ENCODE measurements around the gene HADHA. TPM values are rescaled to one million over a fixed set of nuclear protein-coding genes. Genes with fewer than 3 reads are reported as not detected.

HADHA gene
- total RNA-seq, 6 experiments from 2014 or later = 115 to 246 (median 160) TPM

DNA sequence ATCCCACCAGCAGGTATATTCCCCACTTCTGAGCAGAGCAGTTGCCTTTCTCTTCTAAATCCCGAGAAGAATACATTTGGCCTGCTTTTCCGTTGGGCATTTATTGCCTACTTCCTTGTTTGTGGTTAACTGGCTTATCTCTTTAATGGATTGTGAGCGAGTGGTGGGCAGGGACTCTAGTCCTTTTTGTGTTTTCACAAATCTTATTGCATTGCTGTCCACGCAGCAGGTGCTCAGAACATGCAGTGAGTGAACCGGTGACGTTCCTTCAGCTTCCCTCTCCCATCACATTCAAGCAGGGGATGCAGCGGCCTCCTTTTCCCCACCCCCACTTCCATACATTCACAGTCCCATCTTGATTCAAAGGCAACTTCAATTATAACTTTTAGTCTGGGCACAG lies 100.4 kb downstream of the HADHA start:
- TF ChIP-seq, protein P1, sequence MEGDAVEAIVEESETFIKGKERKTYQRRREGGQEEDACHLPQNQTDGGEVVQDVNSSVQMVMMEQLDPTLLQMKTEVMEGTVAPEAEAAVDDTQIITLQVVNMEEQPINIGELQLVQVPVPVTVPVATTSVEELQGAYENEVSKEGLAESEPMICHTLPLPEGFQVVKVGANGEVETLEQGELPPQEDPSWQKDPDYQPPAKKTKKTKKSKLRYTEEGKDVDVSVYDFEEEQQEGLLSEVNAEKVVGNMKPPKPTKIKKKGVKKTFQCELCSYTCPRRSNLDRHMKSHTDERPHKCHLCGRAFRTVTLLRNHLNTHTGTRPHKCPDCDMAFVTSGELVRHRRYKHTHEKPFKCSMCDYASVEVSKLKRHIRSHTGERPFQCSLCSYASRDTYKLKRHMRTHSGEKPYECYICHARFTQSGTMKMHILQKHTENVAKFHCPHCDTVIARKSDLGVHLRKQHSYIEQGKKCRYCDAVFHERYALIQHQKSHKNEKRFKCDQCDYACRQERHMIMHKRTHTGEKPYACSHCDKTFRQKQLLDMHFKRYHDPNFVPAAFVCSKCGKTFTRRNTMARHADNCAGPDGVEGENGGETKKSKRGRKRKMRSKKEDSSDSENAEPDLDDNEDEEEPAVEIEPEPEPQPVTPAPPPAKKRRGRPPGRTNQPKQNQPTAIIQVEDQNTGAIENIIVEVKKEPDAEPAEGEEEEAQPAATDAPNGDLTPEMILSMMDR (IDR thresholded peaks at IDR 0.05) = no peak
- TF ChIP-seq POLR2A (IDR thresholded peaks at IDR 0.05) = no peak
- intact Hi-C loops (cut with DNase I) = loop anchor here (10.0 kb wide), 2 partner anchors 149 to 189 kb away; no protein-coding TSS in a partner anchor
- ATAC-seq = no peak
- Histone ChIP-seq H3K27ac (no peak overlapping the region), H3K36me3 (no peaks in the 10 kb centered on the region), H3K4me3 (no peak overlapping the region), H3K9me3 (no peaks in the 10 kb centered on the region), H3K4me1 (no peaks in the 10 kb centered on the region), H3K27me3 (no peaks in the 10 kb centered on the region)
- WGBS (ENCODE audit: insufficient coverage, low coverage, low lambda C conversion rate, missing lambda C conversion rate) = 63% methylated on average over 7 of the region's 7 CpGs
- no peak for DNase-seq

DNA sequence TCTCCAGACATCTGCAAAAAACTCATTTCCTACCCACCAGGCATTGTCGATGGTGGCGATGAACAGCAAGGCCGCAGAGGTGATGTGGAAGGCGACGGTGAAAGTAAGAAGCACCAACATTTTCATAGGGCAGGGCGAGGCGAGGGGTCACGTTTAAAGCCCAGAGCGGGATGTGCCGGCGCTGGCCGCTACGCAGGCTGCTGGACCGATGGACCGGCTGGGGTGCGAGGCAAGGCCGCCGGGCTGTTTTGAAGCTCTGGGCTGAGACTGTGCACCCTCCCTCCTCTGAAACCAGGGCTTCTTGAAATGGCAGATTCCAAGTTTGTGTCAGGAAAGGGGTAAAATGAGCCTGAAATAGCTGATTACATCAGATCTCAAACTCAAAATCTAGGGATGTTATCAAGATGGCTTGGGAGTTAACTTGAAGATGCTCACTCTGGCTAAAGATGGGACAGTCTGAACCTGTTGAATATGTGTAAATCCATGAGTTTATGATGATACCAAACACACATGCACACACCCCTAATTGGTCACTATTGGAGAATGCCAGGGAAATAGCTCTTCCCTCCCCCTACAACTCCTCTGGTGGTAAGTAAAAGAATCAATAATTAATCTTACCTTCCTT lies 103.2 kb downstream of the HADHA start:
- intact Hi-C loops (cut with DNase I) = loop anchor here (10.0 kb wide), 2 partner anchors 146 to 186 kb away; no protein-coding TSS in a partner anchor
- H3K27me3 ChIP-seq = no peaks in the 10 kb centered on the region
- H3K4me3 ChIP-seq = no peak overlapping the region
- ATAC-seq (no peak), DNase-seq (no peak)
- peaks cover 0 to 2% (median 0%) of the 10 kb centered on the region in 4 donors for H3K36me3 ChIP-seq
- TF ChIP-seq, protein P1 (IDR thresholded peaks at IDR 0.05) = no peak
- no peak for TF ChIP-seq POLR2A (IDR thresholded peaks at IDR 0.05)
- no peaks in the 10 kb centered on the region for H3K9me3 ChIP-seq
- H3K4me1 ChIP-seq = no peaks in the 10 kb centered on the region
- 80% methylated on average over 7 of the region's 18 CpGs for WGBS (ENCODE audit: insufficient coverage, low coverage, low lambda C conversion rate, missing lambda C conversion rate)
- no peak overlapping the region for H3K27ac ChIP-seq

Other genes with a start within 250 kb of the HADHA start
- 10 to 100 TPM; 41.6 to 95.1 (median 70.6) TPM for gene RAB10, start 210.5 kb downstream of the HADHA start, total RNA-seq
- gene GAREM2, start 71.5 kb downstream of the HADHA start, total RNA-seq = under 1 TPM in 5 of 6 experiments, not detected in 1; 0.11 to 0.34 (median 0.20) TPM
- gene HADHB, start 307 bp upstream of the HADHA start, total RNA-seq = 100 to 1,000 TPM; 129 to 295 (median 219) TPM
- gene SELENOI, start 101.5 kb upstream of the HADHA start, total RNA-seq = 10 to 100 TPM; 24.1 to 39.1 (median 33.7) TPM
- under 1 TPM in 3 of 6 experiments, not detected in 3; 0.07 to 0.51 (median 0.15) TPM for gene ADGRF3, start 102.2 kb upstream of the HADHA start, total RNA-seq
- under 1 TPM in 2 of 6 experiments, not detected in 4; 0.31 TPM for gene DRC1, start 157.3 kb upstream of the HADHA start, total RNA-seq
- under 1 TPM in 2 of 6 experiments, not detected in 4; 0.06 to 0.12 TPM for gene OTOF, start 233.5 kb upstream of the HADHA start, total RNA-seq